Endothelial cell of umbilical vein (primary cell): ENCODE measurements around the gene ABCC4.

Experiments used
- CTCF ChIP-seq, 2 donors: IDR thresholded peaks; 1 replicate in 1 of 2; 2 replicates in 1 of 2; pipeline ENCODE4 v1.5.1; 2011; ENCODE audit warnings: low read length in 2 of 2, mild to moderate bottlenecking in 2 of 2, moderate library complexity in 2 of 2, control low read depth in 1 of 2, inconsistent platforms in 1 of 2, low read depth in 1 of 2; ENCODE audit not compliant: insufficient read depth in 1 of 2; ENCODE audit errors: extremely low read depth in 1 of 2
- EZH2 ChIP-seq: IDR thresholded peaks from 2 replicates; pipeline ENCODE4 v1.6.1; 2012; ENCODE audit warnings: borderline replicate concordance, low read depth, mild to moderate bottlenecking, moderate library complexity, low read length, inconsistent platforms; ENCODE audit not compliant: severe bottlenecking
- GATA2 ChIP-seq: IDR thresholded peaks from 2 replicates; pipeline ENCODE4 v1.7.0; 2011; ENCODE audit warnings: low read depth, mild to moderate bottlenecking, moderate library complexity, mixed read lengths, low read length; ENCODE audit not compliant: insufficient read length, insufficient read depth
- MYC ChIP-seq: IDR thresholded peaks from one replicate; pipeline ENCODE4 v1.6.1; 2011; ENCODE audit warnings: mild to moderate bottlenecking, low read depth, low read length
- POLR2A ChIP-seq: IDR thresholded peaks from 2 replicates; pipeline ENCODE4 v1.6.1; 2012; ENCODE audit warnings: low read depth, mild to moderate bottlenecking, control low read depth, low read length
- POLR2AphosphoS5 ChIP-seq: IDR thresholded peaks from 2 replicates; pipeline ENCODE4 v1.6.1; 2012; ENCODE audit warnings: low read depth, mild to moderate bottlenecking, control low read depth, low read length, moderate library complexity; ENCODE audit not compliant: insufficient read depth

DNA sequence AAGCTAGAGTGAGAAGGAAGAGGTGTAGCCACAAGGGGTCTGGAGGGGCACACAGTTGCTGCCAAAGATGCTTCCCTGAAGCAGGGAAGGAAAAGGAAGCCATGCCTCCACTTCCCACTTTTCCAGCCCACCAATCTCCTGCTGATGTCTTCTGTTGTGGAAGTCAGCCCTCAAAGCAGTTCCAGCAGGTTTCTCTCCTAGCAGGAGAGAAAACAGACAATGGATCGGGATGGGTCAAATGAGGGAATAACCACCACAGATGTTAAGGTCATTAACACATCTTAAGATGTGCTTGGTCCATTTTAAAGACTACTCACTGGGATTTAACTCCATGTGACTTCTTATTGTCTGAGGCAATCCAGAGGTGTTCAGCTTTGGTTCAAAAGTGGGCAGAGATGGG lies 304.8 kb downstream of the ABCC4 start:
- TF ChIP-seq CTCF (IDR thresholded peaks at IDR 0.05; ENCODE audit: extremely low read depth in 1 of 2, insufficient read depth in 1 of 2, low read depth in 1 of 2, low read length in 2 of 2) (no peak), POLR2AphosphoS5 (no peak), MYC (no peak), GATA2 (no peak), POLR2A (no peak), EZH2 (no peak)
